ENCODE measurements around the gene DNMT3A. TPM values are rescaled to one million over a fixed set of nuclear protein-coding genes. Genes with fewer than 3 reads are reported as not detected.

The DNMT3A gene
- total and polyA plus RNA-seq, 12 donors: 10.6 to 53.4 (median 25.0) TPM

GRCh38 chr2:25187729-25188350, 153.9 kb downstream of the DNMT3A start:
- DNase-seq: no peak
- H3K27me3 ChIP-seq: no peaks in the 10 kb centered on the region
- TF ChIP-seq CTCF (IDR thresholded peaks at IDR 0.05) (no peak), POLR2A (IDR thresholded peaks at IDR 0.05) (no peak)
- no peaks in the 10 kb centered on the region for H3K36me3 ChIP-seq (replicated peaks in 1 of 2)
- no peak overlapping the region for H3K4me3 ChIP-seq
- 59 to 69% (median 65%) methylated on average over 11 of the region's 11 CpGs for WGBS, 4 donors
- no peaks in the 10 kb centered on the region for H3K4me1 ChIP-seq (replicated peaks in 1 of 2)
- intact Hi-C loops (cut with DNase I): no loop called here
- no peak overlapping the region for H3K27ac ChIP-seq
- no peaks in the 10 kb centered on the region for H3K9me3 ChIP-seq (replicated peaks in 1 of 3)

GRCh38 chr2:25184254-25184653, 157.5 kb downstream of the DNMT3A start:
- intact Hi-C loops (cut with DNase I): no loop called here
- no peak overlapping the region for H3K4me3 ChIP-seq
- no peak overlapping the region for H3K27ac ChIP-seq
- H3K9me3 ChIP-seq (replicated peaks in 1 of 3): no peaks in the 10 kb centered on the region
- no peak for DNase-seq
- H3K36me3 ChIP-seq (replicated peaks in 1 of 2): no peaks in the 10 kb centered on the region
- 62 to 77% (median 72%) methylated on average over 5 of the region's 5 CpGs for WGBS, 4 donors
- no peak for TF ChIP-seq CTCF (IDR thresholded peaks at IDR 0.05)
- no peaks in the 10 kb centered on the region for H3K4me1 ChIP-seq (replicated peaks in 1 of 2)
- no peaks in the 10 kb centered on the region for H3K27me3 ChIP-seq

- DNase-seq: no peak
- Histone ChIP-seq H3K36me3 (replicated peaks in 1 of 2) (no peaks in the 10 kb centered on the region), H3K9me3 (replicated peaks in 1 of 3) (no peaks in the 10 kb centered on the region), H3K4me3 (no peak overlapping the region), H3K27me3 (peaks cover 13% of the 10 kb centered on the region), H3K27ac (no peak overlapping the region), H3K4me1 (replicated peaks in 1 of 2) (no peaks in the 10 kb centered on the region)
- WGBS, 4 donors: 62 to 94% (median 87%) methylated on average over 2 to 10 of the region's 10 CpGs
- intact Hi-C loops (cut with DNase I): no loop called here
- TF ChIP-seq CTCF (IDR thresholded peaks at IDR 0.05) (no peak), POLR2A (IDR thresholded peaks at IDR 0.05) (no peak)
These were observed 162.7 kb downstream of the DNMT3A start for GRCh38 chr2:25178976-25179375.

MicroRNAs within 50 kb of the gene (microRNA counts, 767-probe panel; counts per million panel counts)
- 0 counts per million in 2 donors for microRNA hsa-miR-1301

Small RNA genes within 50 kb of the gene (microRNA-seq; reads per million reads assigned to microRNA genes)
- gene MIR1301: 395 to 836 (median 570) reads per million in 3 donors

Small RNA genes within 50 kb of the gene (small RNA-seq; reads per million reads assigned to genes)
- 9.0 to 12.0 reads per million in 2 donors for gene MIR1301

Other genes starting within 250 kb of the DNMT3A start
- gene POMC, start 173.3 kb downstream of the DNMT3A start, total RNA-seq: 10 to 100 TPM in 4 of 9 donors, 1 to 10 TPM in 5; 6.3 to 83.4 (median 9.1) TPM
- 100 to 1,000 TPM in 1 of 3 donors, 10 to 100 TPM in 1, under 1 TPM in 1; 0.75 to 115 (median 33.6) TPM for gene POMC, start 173.3 kb downstream of the DNMT3A start, polyA plus RNA-seq